Endodermal cell (in vitro differentiated cells): ENCODE results near the gene ALKBH8. TPM values are rescaled to one million over a fixed set of nuclear protein-coding genes. Genes with fewer than 3 reads are reported as not detected.
"Not testable (repeated sequence)": the region's sequence is repeated elsewhere in the genome, so short reads cannot be mapped to it uniquely, and the experiment has no call there.

Experiments
- DNase-seq: peaks from one replicate; pipeline ENCODE4 v3.0.0-alpha.2; 2017
- H3K27ac ChIP-seq: 2 replicates; pipeline ENCODE4 v1.5.1; 2013; ENCODE audit warnings: mild to moderate bottlenecking, low read depth, low read length, moderate library complexity
- H3K27me3 ChIP-seq: 2 replicates; pipeline ENCODE4 v1.6.1; 2013; ENCODE audit warnings: mild to moderate bottlenecking, low read length, moderate library complexity; ENCODE audit not compliant: insufficient read depth, control insufficient read depth, poor library complexity, severe bottlenecking
- H3K36me3 ChIP-seq: 2 replicates; pipeline ENCODE4 v1.7.0; 2013; ENCODE audit warnings: mild to moderate bottlenecking, low read length, moderate library complexity; ENCODE audit not compliant: control insufficient read depth, insufficient read depth
- H3K4me1 ChIP-seq: one replicate; pipeline ENCODE4 v1.7.0; 2013; ENCODE audit warnings: low read length; ENCODE audit not compliant: control insufficient read depth, insufficient read depth
- H3K4me3 ChIP-seq: 2 replicates; pipeline ENCODE4 v1.5.1; 2013; ENCODE audit warnings: mild to moderate bottlenecking, low read length, moderate library complexity
- H3K9ac ChIP-seq: 2 replicates; pipeline ENCODE4 v1.6.1; 2013; ENCODE audit warnings: mild to moderate bottlenecking, low read length, moderate library complexity; ENCODE audit not compliant: poor library complexity, severe bottlenecking; ENCODE audit errors: extremely low read depth
- H3K9me3 ChIP-seq: 2 replicates; pipeline ENCODE4 v1.6.1; 2013; ENCODE audit warnings: mild to moderate bottlenecking, low read length, moderate library complexity; ENCODE audit not compliant: control insufficient read depth
- H3K27ac Mint-ChIP-seq: 2 replicates; pipeline ENCODE4 v1.8.0; 2020; ENCODE audit warnings: mixed read lengths
- H3K27me3 Mint-ChIP-seq: 2 replicates; pipeline ENCODE4 v1.8.0; 2021; ENCODE audit warnings: mild to moderate bottlenecking, mixed read lengths; ENCODE audit not compliant: insufficient read depth
- H3K36me3 Mint-ChIP-seq: 2 replicates; pipeline ENCODE4 v1.8.0; 2020; ENCODE audit warnings: low read depth, mixed read lengths
- H3K4me1 Mint-ChIP-seq: 2 replicates; pipeline ENCODE4 v1.8.0; 2020; ENCODE audit warnings: mixed read lengths
- H3K4me3 Mint-ChIP-seq: 2 replicates; pipeline ENCODE4 v1.8.0; 2020; ENCODE audit warnings: mild to moderate bottlenecking, moderate library complexity, mixed read lengths
- H3K9me3 Mint-ChIP-seq: 2 replicates; pipeline ENCODE4 v1.8.0; 2020; ENCODE audit warnings: mild to moderate bottlenecking, mixed read lengths
- CTCF ChIP-seq: fragments of 200-600 bp; sonication (generic); conservative IDR thresholded peaks from 2 replicates; pipeline ENCODE4 v1.5.0; 2021; ENCODE audit warnings: antibody characterized with exemption, mild to moderate bottlenecking
- WGBS, 2 experiments: methylation state at CpG; one replicate each; pipeline versions ENCODE4 v1.1.5 to v1.1.7; 2013; ENCODE audit warnings: missing lambda C conversion rate in 2 of 2, mixed read lengths in 1 of 2; ENCODE audit not compliant: insufficient coverage in 1 of 2, insufficient read length in 1 of 2; 5-methylcytosine and 5-hydroxymethylcytosine counted together
- total RNA-seq, 2 donors: library from RNA; stranded (reverse); fragmentation: NEBNext Ultra II Directional in 1 of 2; extraction: Animal tissue kit (Norgen Biotek cat#: 25700) in 1 of 2; gene quantifications; 2 replicates in 1 of 2; 3 replicates in 1 of 2; pipeline ENCODE4 v1.2.1, GENCODE V29; 2021

ALKBH8 gene
- total RNA-seq, 2 donors from 2014 or later: 7.6 to 9.3 TPM

GRCh38 chr11:107467696-107468095 is 97.8 kb downstream of the ALKBH8 start:
- H3K9me3 ChIP-seq: no peaks in the 10 kb centered on the region
- DNase-seq: no peak
- no peak overlapping the region for H3K4me3 ChIP-seq
- Mint-ChIP-seq H3K4me1 (no peaks in the 10 kb centered on the region), H3K9me3 (no peaks in the 10 kb centered on the region), H3K27ac (no peak overlapping the region), H3K36me3 (no peaks in the 10 kb centered on the region), H3K27me3 (peaks cover 21% of the 10 kb centered on the region), H3K4me3 (no peak overlapping the region)
- TF ChIP-seq CTCF: no peak
- WGBS, 2 experiments: 86% methylated on average over 1 of the region's 1 CpG; no CpG with 5 or more reads in 1 of the 2 experiments
- no peak overlapping the region for H3K27ac ChIP-seq
- H3K27me3 ChIP-seq: no peaks in the 10 kb centered on the region
- no peaks in the 10 kb centered on the region for H3K36me3 ChIP-seq
- no peak overlapping the region for H3K9ac ChIP-seq
- H3K4me1 ChIP-seq: no peaks in the 10 kb centered on the region

- WGBS, 2 experiments: 82 to 89% methylated on average over 8 to 10 of the region's 10 CpGs
- not testable (repeated sequence) for H3K27me3 ChIP-seq, H3K36me3 Mint-ChIP-seq, H3K4me3 ChIP-seq, H3K36me3 ChIP-seq, H3K4me1 Mint-ChIP-seq, H3K27ac Mint-ChIP-seq, H3K9me3 ChIP-seq, H3K4me1 ChIP-seq, H3K4me3 Mint-ChIP-seq, H3K27ac ChIP-seq, H3K9me3 Mint-ChIP-seq, H3K9ac ChIP-seq, DNase-seq
- peaks cover 29% of the 10 kb centered on the region for H3K27me3 Mint-ChIP-seq
Observed at GRCh38 chr11:107466275-107466866, 99.2 kb downstream of the ALKBH8 start.

- Histone ChIP-seq H3K9me3 (no peaks in the 10 kb centered on the region), H3K4me3 (peak within 1 kb of the TSS; percentile 93), H3K27me3 (peaks cover 4% of the 10 kb centered on the region), H3K36me3 (peaks cover 21% of the 10 kb centered on the region), H3K27ac (no peak within 1 kb of the TSS), H3K4me1 (no peaks in the 10 kb centered on the region), H3K9ac (peak within 1 kb of the TSS; percentile 74)
- Mint-ChIP-seq H3K27me3 (peaks cover 14% of the 10 kb centered on the region), H3K36me3 (peaks cover 11% of the 10 kb centered on the region), H3K9me3 (no peaks in the 10 kb centered on the region), H3K4me3 (peak within 1 kb of the TSS; percentile 75), H3K4me1 (peaks cover 9% of the 10 kb centered on the region), H3K27ac (peak within 1 kb of the TSS; percentile 94)
- peak; percentile 95 for DNase-seq
- WGBS, 2 experiments: 0 to 1% methylated on average over 7 to 28 of the region's 30 CpGs
- no peak for TF ChIP-seq CTCF
Observed at GRCh38 chr11:107457558-107458271, 107.8 kb downstream of the ALKBH8 start, which contains the start of gene CWF19L2. Gene CWF19L2, minus strand, starts transcription at chr11:107457825. Its CDS starts 9 bp downstream, at chr11:107457816.
